A549 (cell line): ENCODE measurements around the gene GPR155. TPM values are rescaled to one million over a fixed set of nuclear protein-coding genes. Genes with fewer than 3 reads are reported as not detected.

Experiments used
- ATAC-seq, 2 experiments: fragments of 200-7000 bp in 1 of 2; fragments of >200 bp in 1 of 2; cut with Nextera tagmentation in 1 of 2; cut with Tn5 transposase in 1 of 2; 3 replicates each; pipeline versions ENCODE4 v1.8.0 to v1.9.1; 2018 to 2020; ENCODE audit warnings: mild to moderate bottlenecking in 1 of 2, moderate library complexity in 1 of 2
- CTCF ChIA-PET: fragments of 300-600 bp; sonication (Branson Sonifier 250); formaldehyde crosslinking; extraction: SDS; loops from one replicate; lab custom pipeline; 2021; ENCODE audit warnings: antibody characterized with exemption, inconsistent platforms; lab: Yijun Ruan, JAX
- POLR2A ChIA-PET: fragments of 350-600 bp; formaldehyde crosslinking; extraction: SDS; loops from one replicate; lab custom pipeline; 2021; ENCODE audit warnings: antibody characterized with exemption, inconsistent platforms; lab: Yijun Ruan, JAX
- DNase-seq, 2 experiments: peaks; one replicate each; pipeline versions ENCODE4 v3.0.0 to v3.0.0-alpha.2; 2011 to 2016; ENCODE audit warnings: low read depth in 1 of 2, low spot score in 1 of 2
- FAIRE-seq: peaks from 2 replicates; lab custom pipeline; 2011; peaks lifted over from hg19 to GRCh38; lab: Jason Lieb, UNC
- H3K27ac ChIP-seq, 2 experiments: fragments of >200 bp; sonication (Bioruptor Twin); formaldehyde crosslinking; 3 replicates each; pipeline ENCODE4 v1.5.1; 2016 to 2017
- H3K4me1 ChIP-seq: fragments of >200 bp; sonication (Bioruptor Twin); formaldehyde crosslinking; 3 replicates; pipeline ENCODE4 v1.6.1; 2016
- H3K4me2 ChIP-seq: fragments of >200 bp; sonication (Bioruptor Twin); formaldehyde crosslinking; 3 replicates; pipeline ENCODE4 v1.6.1; 2016
- H3K4me3 ChIP-seq: fragments of >200 bp; sonication (Bioruptor Twin); formaldehyde crosslinking; 3 replicates; pipeline ENCODE4 v1.5.1; 2016
- H3K9me3 ChIP-seq: fragments of >200 bp; sonication (Bioruptor Twin); formaldehyde crosslinking; 3 replicates; pipeline ENCODE4 v1.6.1; 2016
- CBX8 ChIP-seq: fragments of 200-600 bp; sonication (generic); IDR thresholded peaks from 2 replicates; pipeline ENCODE4 v1.6.1; 2016
- CEBPB ChIP-seq, 2 experiments: fragments of >200 bp in 1 of 2; sonication (Bioruptor Twin) in 1 of 2; formaldehyde crosslinking in 1 of 2; IDR thresholded peaks; 2 replicates each; pipeline ENCODE4 v1.6.1; 2012 to 2016
- CHD4 ChIP-seq: fragments of 200-600 bp; sonication (generic); IDR thresholded peaks from 2 replicates; pipeline ENCODE4 v1.6.1; 2016; ENCODE audit warnings: antibody characterized with exemption, mild to moderate bottlenecking, borderline replicate concordance
- EHF ChIP-seq: fragments of 250-450 bp; sonication (Bioruptor Pico); IDR thresholded peaks from 2 replicates; pipeline ENCODE4 v1.5.0; 2020; ENCODE audit warnings: mild to moderate bottlenecking
- EP300 ChIP-seq, 2 experiments: fragments of >200 bp; sonication (Bioruptor Twin); formaldehyde crosslinking; IDR thresholded peaks; 2 replicates in 1 of 2; 3 replicates in 1 of 2; pipeline ENCODE4 v1.6.1; 2016 to 2017
- FOSB ChIP-seq: fragments of 250-450 bp; sonication (Bioruptor Pico); IDR thresholded peaks from 2 replicates; pipeline ENCODE4 v1.5.0; 2020; ENCODE audit warnings: mild to moderate bottlenecking, moderate library complexity
- FOXS1 ChIP-seq: fragments of 250-450 bp; sonication (Bioruptor Pico); IDR thresholded peaks from 2 replicates; pipeline ENCODE4 v1.5.0; 2020; ENCODE audit warnings: mild to moderate bottlenecking, moderate library complexity
- HDAC2 ChIP-seq: fragments of 200-600 bp; sonication (generic); IDR thresholded peaks from 2 replicates; pipeline ENCODE4 v1.6.1; 2016
- HEYL ChIP-seq: fragments of 250-450 bp; sonication (Bioruptor Pico); IDR thresholded peaks from 2 replicates; pipeline ENCODE4 v1.8.0; 2021; ENCODE audit warnings: mild to moderate bottlenecking, moderate library complexity
- HOXA7 ChIP-seq: fragments of 250-450 bp; sonication (Bioruptor Pico); IDR thresholded peaks from 2 replicates; pipeline ENCODE4 v1.5.0; 2020; ENCODE audit warnings: mild to moderate bottlenecking, moderate library complexity
- HOXB5 ChIP-seq: fragments of 250-450 bp; sonication (Bioruptor Pico); IDR thresholded peaks from 2 replicates; pipeline ENCODE4 v1.5.0; 2020; ENCODE audit warnings: mild to moderate bottlenecking, moderate library complexity
- KDM1A ChIP-seq: fragments of 200-600 bp; sonication (generic); IDR thresholded peaks from 2 replicates; pipeline ENCODE4 v1.6.1; 2016; ENCODE audit warnings: low read depth, mild to moderate bottlenecking
- KDM5A ChIP-seq: fragments of 200-600 bp; sonication (generic); IDR thresholded peaks from 2 replicates; pipeline ENCODE4 v1.6.1; 2016; ENCODE audit warnings: antibody characterized with exemption, mild to moderate bottlenecking
- MAX ChIP-seq: IDR thresholded peaks from 2 replicates; pipeline ENCODE4 v1.6.1; 2012
- NPAS2 ChIP-seq: fragments of 250-450 bp; sonication (Bioruptor Pico); IDR thresholded peaks from 2 replicates; pipeline ENCODE4 v1.8.0; 2022; ENCODE audit warnings: mild to moderate bottlenecking, moderate library complexity, borderline replicate concordance
- NR3C1 ChIP-seq: fragments of >200 bp; sonication (Bioruptor Twin); formaldehyde crosslinking; IDR thresholded peaks from 3 replicates; pipeline ENCODE4 v1.6.1; 2017
- POLR2AphosphoS2 ChIP-seq: conservative IDR thresholded peaks from 2 replicates; pipeline ENCODE4 v1.6.1; 2012; ENCODE audit warnings: low read length, improper control_type of control experiment, inconsistent platforms
- RAD21 ChIP-seq, 2 experiments: fragments of >200 bp in 1 of 2; sonication (Bioruptor Twin) in 1 of 2; formaldehyde crosslinking in 1 of 2; IDR thresholded peaks in 1 of 2; conservative IDR thresholded peaks in 1 of 2; 2 replicates in 1 of 2; 3 replicates in 1 of 2; pipeline ENCODE4 v1.6.1; 2012 to 2018; ENCODE audit warnings: inconsistent platforms in 1 of 2
- RCOR1 ChIP-seq: fragments of 150-350 bp; IDR thresholded peaks from 2 replicates; pipeline ENCODE4 v1.6.1; 2014; ENCODE audit warnings: antibody characterized with exemption, low read length, low read depth
- RNF2 ChIP-seq: fragments of 200-600 bp; sonication (generic); IDR thresholded peaks from 2 replicates; pipeline ENCODE4 v1.6.1; 2016; ENCODE audit warnings: low read depth, mild to moderate bottlenecking, antibody characterized with exemption, moderate library complexity, borderline replicate concordance
- TFCP2L1 ChIP-seq: fragments of 250-450 bp; sonication (Bioruptor Pico); IDR thresholded peaks from 2 replicates; pipeline ENCODE4 v1.5.0; 2021; ENCODE audit warnings: mild to moderate bottlenecking
- ZNF302 ChIP-seq: fragments of 250-450 bp; sonication (Bioruptor Pico); IDR thresholded peaks from 2 replicates; pipeline ENCODE4 v1.9.0; 2021; ENCODE audit warnings: inconsistent platforms, mild to moderate bottlenecking, moderate library complexity
- WGBS: methylation state at CpG from one replicate; pipeline ENCODE4 v1.1.6; 2017; ENCODE audit errors: missing lambda C conversion rate; 5-methylcytosine and 5-hydroxymethylcytosine counted together
- polyA plus RNA-seq, 4 experiments: library from polyadenylated mRNA; depleted of rRNA in 3 of 4; stranded (reverse); fragments of >200 nt; fragmentation: RNase III in 1 of 4; extraction: RNeasy Plus Mini Kit Qiagen cat#74134 plus additional on column Dnase treatment in 1 of 4; gene quantifications; 2 replicates in 3 of 4; 3 replicates in 1 of 4; pipeline ENCODE4 v1.2.3, GENCODE V29; 2011 to 2017
- TF ChIP-seq, protein P1 (sequence below): fragments of >200 bp; sonication (Bioruptor Twin); formaldehyde crosslinking; IDR thresholded peaks from 2 replicates; pipeline ENCODE4 v1.6.1; 2016
- TF ChIP-seq, protein P2 (sequence below): fragments of 450-650 bp; IDR thresholded peaks from 2 replicates; pipeline ENCODE4 v1.6.1; 2014; ENCODE audit warnings: antibody characterized with exemption
- TF ChIP-seq, protein P3 (sequence below): fragments of 200-600 bp; sonication (generic); IDR thresholded peaks from 2 replicates; pipeline ENCODE4 v1.6.1; 2016; ENCODE audit warnings: antibody characterized with exemption, mild to moderate bottlenecking, moderate library complexity
- TF ChIP-seq, protein P4 (sequence below): fragments of 250-450 bp; sonication (Bioruptor Pico); IDR thresholded peaks from 2 replicates; pipeline ENCODE4 v1.5.0; 2021; ENCODE audit warnings: mild to moderate bottlenecking, moderate library complexity, borderline replicate concordance

Gene GPR155
- polyA plus RNA-seq, 2 of the 4 experiments (the other 2 are of a cell fraction): 0.49 to 1.7 TPM

DNA sequence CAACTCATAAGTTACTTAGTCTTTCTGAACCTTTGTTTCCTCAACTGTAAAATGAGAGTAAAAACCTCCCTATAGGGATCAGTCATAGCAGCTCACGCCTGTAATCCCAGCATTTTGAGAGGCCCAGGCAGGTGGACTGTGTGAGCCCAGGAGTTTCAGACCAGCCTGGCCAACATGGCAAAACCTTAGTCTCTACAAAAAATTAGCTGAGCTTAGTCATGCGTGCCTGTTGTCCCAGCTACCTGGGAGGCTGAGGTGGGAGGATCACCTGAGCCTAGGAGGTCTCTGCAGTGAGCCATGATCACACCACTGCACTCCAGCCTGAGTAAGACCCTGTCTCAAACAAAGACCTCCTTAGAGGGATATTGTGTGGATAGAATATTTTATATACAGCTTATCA, 2.3 kb downstream of the GPR155 start:
- TF ChIP-seq, protein P1, sequence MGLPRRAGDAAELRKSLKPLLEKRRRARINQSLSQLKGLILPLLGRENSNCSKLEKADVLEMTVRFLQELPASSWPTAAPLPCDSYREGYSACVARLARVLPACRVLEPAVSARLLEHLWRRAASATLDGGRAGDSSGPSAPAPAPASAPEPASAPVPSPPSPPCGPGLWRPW: no peak
- TF ChIP-seq RCOR1 (no peak), RNF2 (no peak), KDM1A (no peak), RAD21 (conservative IDR thresholded peaks at IDR 0.05 in 1 of 2, IDR thresholded peaks at IDR 0.05 in 1 of 2) (no peak), ZNF302 (CRISPR knock-in tag) (no peak), HDAC2 (no peak), HOXA7 (CRISPR knock-in tag) (no peak), NPAS2 (CRISPR knock-in tag) (no peak), FOXS1 (CRISPR knock-in tag) (no peak), CHD4 (no peak), EP300 (IDR thresholded peaks at IDR 0.05) (no peak), CBX8 (no peak), KDM5A (no peak), HOXB5 (CRISPR knock-in tag) (no peak), TFCP2L1 (CRISPR knock-in tag) (no peak), NR3C1 (no peak)
- TF ChIP-seq, protein P2, sequence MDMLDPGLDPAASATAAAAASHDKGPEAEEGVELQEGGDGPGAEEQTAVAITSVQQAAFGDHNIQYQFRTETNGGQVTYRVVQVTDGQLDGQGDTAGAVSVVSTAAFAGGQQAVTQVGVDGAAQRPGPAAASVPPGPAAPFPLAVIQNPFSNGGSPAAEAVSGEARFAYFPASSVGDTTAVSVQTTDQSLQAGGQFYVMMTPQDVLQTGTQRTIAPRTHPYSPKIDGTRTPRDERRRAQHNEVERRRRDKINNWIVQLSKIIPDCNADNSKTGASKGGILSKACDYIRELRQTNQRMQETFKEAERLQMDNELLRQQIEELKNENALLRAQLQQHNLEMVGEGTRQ: no peak
- TF ChIP-seq, protein P3, sequence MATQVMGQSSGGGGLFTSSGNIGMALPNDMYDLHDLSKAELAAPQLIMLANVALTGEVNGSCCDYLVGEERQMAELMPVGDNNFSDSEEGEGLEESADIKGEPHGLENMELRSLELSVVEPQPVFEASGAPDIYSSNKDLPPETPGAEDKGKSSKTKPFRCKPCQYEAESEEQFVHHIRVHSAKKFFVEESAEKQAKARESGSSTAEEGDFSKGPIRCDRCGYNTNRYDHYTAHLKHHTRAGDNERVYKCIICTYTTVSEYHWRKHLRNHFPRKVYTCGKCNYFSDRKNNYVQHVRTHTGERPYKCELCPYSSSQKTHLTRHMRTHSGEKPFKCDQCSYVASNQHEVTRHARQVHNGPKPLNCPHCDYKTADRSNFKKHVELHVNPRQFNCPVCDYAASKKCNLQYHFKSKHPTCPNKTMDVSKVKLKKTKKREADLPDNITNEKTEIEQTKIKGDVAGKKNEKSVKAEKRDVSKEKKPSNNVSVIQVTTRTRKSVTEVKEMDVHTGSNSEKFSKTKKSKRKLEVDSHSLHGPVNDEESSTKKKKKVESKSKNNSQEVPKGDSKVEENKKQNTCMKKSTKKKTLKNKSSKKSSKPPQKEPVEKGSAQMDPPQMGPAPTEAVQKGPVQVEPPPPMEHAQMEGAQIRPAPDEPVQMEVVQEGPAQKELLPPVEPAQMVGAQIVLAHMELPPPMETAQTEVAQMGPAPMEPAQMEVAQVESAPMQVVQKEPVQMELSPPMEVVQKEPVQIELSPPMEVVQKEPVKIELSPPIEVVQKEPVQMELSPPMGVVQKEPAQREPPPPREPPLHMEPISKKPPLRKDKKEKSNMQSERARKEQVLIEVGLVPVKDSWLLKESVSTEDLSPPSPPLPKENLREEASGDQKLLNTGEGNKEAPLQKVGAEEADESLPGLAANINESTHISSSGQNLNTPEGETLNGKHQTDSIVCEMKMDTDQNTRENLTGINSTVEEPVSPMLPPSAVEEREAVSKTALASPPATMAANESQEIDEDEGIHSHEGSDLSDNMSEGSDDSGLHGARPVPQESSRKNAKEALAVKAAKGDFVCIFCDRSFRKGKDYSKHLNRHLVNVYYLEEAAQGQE: no peak
- H3K4me2 ChIP-seq: no peak overlapping the region
- H3K4me1 ChIP-seq: 0 out of 3 replicates have a peak, but pooled peaks cover 5% of the 10 kb centered on the region
- no peak for FAIRE-seq
- 83% methylated on average over 2 of the region's 2 CpGs for WGBS
- no peak overlapping the region for H3K4me3 ChIP-seq
- POLR2A ChIA-PET: no interaction called here
- no peak for DNase-seq
- CTCF ChIA-PET: interaction anchor here (8.9 kb wide), 1 partner anchor 22 kb away, joined by 38 read pairs; no protein-coding TSS in a partner anchor
- no peak overlapping the region for H3K27ac ChIP-seq
- no peaks in the 10 kb centered on the region for H3K9me3 ChIP-seq
- no peak for ATAC-seq

DNA sequence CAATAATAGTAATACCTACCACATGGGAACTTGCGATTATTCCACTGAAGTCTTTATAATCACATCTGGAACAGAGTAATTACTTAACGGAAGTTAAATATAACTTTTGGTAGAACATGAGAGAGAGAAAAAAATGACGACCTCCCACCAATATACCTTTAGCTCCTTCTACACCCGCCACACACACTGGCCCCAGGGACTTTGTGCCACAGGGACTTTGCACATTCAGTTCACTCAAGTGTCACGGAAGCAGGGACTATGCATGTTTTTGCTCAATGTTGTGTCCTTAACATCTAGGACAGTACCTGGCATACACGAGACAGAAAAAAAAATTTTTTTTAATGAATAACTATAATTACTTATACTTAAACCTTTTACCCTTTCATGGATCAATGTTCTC, 4.0 kb downstream of the GPR155 start:
- 83% methylated on average over 6 of the region's 6 CpGs for WGBS
- H3K27ac ChIP-seq: no peak overlapping the region
- ChIA-PET POLR2A (no interaction called here), CTCF (interaction anchor here (8.9 kb wide), 1 partner anchor 20 kb away, joined by 38 read pairs; no protein-coding TSS in a partner anchor)
- no peaks in the 10 kb centered on the region for H3K9me3 ChIP-seq
- H3K4me3 ChIP-seq: no peak overlapping the region
- no peak for DNase-seq
- ATAC-seq: no peak
- H3K4me1 ChIP-seq: 0 out of 3 replicates have a peak, but pooled peaks cover 5% of the 10 kb centered on the region
- no peak overlapping the region for H3K4me2 ChIP-seq
- FAIRE-seq: no peak
- TF ChIP-seq CEBPB (IDR thresholded peaks at IDR 0.05) (no peak), MAX (no peak), HEYL (CRISPR knock-in tag) (no peak), EHF (CRISPR knock-in tag) (no peak), POLR2AphosphoS2 (no peak), FOSB (CRISPR knock-in tag) (no peak), NR3C1 (no peak), KDM1A (no peak)
- TF ChIP-seq, protein P4, sequence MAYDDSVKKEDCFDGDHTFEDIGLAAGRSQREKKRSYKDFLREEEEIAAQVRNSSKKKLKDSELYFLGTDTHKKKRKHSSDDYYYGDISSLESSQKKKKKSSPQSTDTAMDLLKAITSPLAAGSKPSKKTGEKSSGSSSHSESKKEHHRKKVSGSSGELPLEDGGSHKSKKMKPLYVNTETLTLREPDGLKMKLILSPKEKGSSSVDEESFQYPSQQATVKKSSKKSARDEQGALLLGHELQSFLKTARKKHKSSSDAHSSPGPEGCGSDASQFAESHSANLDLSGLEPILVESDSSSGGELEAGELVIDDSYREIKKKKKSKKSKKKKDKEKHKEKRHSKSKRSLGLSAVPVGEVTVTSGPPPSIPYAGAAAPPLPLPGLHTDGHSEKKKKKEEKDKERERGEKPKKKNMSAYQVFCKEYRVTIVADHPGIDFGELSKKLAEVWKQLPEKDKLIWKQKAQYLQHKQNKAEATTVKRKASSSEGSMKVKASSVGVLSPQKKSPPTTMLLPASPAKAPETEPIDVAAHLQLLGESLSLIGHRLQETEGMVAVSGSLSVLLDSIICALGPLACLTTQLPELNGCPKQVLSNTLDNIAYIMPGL: no peak
